Glutamatergic neuron (in vitro differentiated cells): Measurements from ENCODE around the gene IL7R. TPM values are rescaled to one million over a fixed set of nuclear protein-coding genes. Genes with fewer than 3 reads are reported as not detected.

Experiments
- DNase-seq: peaks from one replicate; pipeline ENCODE4 v3.0.0; 2022
- H3K27ac Mint-ChIP-seq: one replicate; pipeline ENCODE4 v1.8.0; 2020; ENCODE audit warnings: mild to moderate bottlenecking, mixed read lengths, inconsistent platforms; ENCODE audit not compliant: unreplicated experiment
- H3K27me3 Mint-ChIP-seq: one replicate; pipeline ENCODE4 v1.8.0; 2020; ENCODE audit warnings: mild to moderate bottlenecking, moderate library complexity, mixed read lengths, inconsistent platforms; ENCODE audit not compliant: unreplicated experiment
- H3K36me3 Mint-ChIP-seq: one replicate; pipeline ENCODE4 v1.8.0; 2020; ENCODE audit warnings: mild to moderate bottlenecking, mixed read lengths, inconsistent platforms; ENCODE audit not compliant: unreplicated experiment
- H3K4me1 Mint-ChIP-seq: one replicate; pipeline ENCODE4 v1.8.0; 2020; ENCODE audit warnings: mild to moderate bottlenecking, low read depth, mixed read lengths, inconsistent platforms; ENCODE audit not compliant: unreplicated experiment
- H3K4me3 Mint-ChIP-seq: one replicate; pipeline ENCODE4 v1.8.0; 2020; ENCODE audit warnings: mild to moderate bottlenecking, mixed read lengths, inconsistent platforms; ENCODE audit not compliant: unreplicated experiment
- H3K9me3 Mint-ChIP-seq: one replicate; pipeline ENCODE4 v1.8.0; 2020; ENCODE audit warnings: mild to moderate bottlenecking, moderate library complexity, mixed read lengths, inconsistent platforms; ENCODE audit not compliant: unreplicated experiment
- total RNA-seq: library from RNA; stranded (reverse); fragmentation: NEBNext Ultra II Directional; extraction: Animal tissue kit (Norgen Biotek cat#: 25700); gene quantifications from one replicate; pipeline ENCODE4 v1.2.1, GENCODE V29; 2021; ENCODE audit not compliant: unreplicated experiment
- TF ChIP-seq, protein P1 (sequence below): fragments of 200-600 bp; sonication (generic); IDR thresholded peaks from one replicate; pipeline ENCODE4 v1.5.0; 2021; ENCODE audit not compliant: partially characterized antibody, unreplicated experiment

Gene IL7R
- total RNA-seq, 1 donor from 2014 or later: not detected

DNA sequence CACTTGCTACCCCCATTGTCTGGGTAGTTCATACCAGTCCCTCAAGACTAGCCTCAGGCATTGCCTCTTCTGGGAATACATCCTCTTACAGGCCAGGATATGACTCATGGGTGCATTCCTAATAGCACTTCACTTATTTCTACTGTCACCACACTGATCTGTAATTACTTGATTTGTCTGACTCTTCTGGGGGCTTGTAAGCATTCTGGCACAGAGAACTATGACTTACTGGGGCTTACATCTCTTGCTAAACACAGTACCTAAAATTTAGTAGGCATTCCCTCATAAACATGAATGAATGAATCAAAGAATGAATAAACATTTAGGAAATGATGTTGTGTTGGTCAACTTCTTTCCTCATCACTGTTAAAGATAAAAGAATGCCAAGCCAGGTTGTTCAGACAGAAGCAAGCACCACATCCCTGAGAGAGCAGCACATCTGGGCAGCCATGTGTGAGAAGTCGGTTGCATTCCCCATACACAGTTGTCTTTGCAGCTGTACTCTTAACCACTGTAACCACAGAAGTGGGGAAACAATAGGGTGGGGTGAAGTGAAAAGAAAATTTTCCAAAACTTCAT is 27.6 kb downstream of the IL7R start:
- TF ChIP-seq, protein P1, sequence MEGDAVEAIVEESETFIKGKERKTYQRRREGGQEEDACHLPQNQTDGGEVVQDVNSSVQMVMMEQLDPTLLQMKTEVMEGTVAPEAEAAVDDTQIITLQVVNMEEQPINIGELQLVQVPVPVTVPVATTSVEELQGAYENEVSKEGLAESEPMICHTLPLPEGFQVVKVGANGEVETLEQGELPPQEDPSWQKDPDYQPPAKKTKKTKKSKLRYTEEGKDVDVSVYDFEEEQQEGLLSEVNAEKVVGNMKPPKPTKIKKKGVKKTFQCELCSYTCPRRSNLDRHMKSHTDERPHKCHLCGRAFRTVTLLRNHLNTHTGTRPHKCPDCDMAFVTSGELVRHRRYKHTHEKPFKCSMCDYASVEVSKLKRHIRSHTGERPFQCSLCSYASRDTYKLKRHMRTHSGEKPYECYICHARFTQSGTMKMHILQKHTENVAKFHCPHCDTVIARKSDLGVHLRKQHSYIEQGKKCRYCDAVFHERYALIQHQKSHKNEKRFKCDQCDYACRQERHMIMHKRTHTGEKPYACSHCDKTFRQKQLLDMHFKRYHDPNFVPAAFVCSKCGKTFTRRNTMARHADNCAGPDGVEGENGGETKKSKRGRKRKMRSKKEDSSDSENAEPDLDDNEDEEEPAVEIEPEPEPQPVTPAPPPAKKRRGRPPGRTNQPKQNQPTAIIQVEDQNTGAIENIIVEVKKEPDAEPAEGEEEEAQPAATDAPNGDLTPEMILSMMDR: no peak
- no peak overlapping the region for H3K27ac Mint-ChIP-seq
- DNase-seq: no peak

DNA sequence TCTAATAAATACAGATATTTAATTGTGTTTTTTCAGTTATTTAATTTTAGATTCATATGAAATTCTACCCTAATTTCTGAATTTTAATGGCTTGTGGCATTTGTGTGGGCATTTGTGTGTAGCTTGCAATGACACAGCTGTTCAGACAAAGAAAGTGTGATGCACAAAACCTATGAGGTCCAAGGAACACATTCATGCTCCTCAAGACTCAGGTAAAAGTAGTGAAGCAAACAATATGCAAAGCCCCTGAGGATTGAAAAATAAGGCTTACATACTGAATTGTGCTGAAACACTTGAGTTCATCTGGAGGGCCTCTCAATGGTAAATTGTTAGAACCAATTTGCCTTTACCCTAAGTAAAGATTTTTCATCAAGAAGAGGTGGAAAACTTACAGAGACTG is 28.1 kb downstream of the IL7R start:
- no peaks in the 10 kb centered on the region for H3K9me3 Mint-ChIP-seq

More for the DNA sequence above, 27.6 kb downstream of the IL7R start:
- Mint-ChIP-seq H3K36me3 (no peaks in the 10 kb centered on the region), H3K4me1 (no peaks in the 10 kb centered on the region), H3K9me3 (no peaks in the 10 kb centered on the region), H3K27me3 (no peaks in the 10 kb centered on the region), H3K4me3 (no peak overlapping the region)

DNA sequence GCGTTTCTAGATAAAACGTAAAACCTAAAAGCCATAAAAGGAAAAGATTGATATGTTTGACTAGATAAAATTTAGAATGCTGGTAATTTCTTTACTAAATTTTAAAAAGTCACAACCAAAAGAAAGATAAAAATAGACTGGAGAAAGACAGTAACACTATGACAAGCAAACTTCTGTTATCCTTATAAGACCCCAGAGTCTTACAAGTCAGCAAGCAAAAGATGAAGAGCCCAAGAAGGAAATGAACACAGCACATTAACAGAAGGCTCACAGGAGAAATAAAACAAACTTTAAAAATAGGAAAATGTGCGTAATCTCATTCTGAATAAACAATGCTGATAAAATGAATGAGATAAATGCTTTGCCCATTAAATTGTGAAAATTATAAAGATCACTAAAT is 29.7 kb downstream of the IL7R start:
- TF ChIP-seq, protein P1: no peak
- H3K27me3 Mint-ChIP-seq: no peaks in the 10 kb centered on the region
- no peak overlapping the region for H3K4me3 Mint-ChIP-seq
- H3K36me3 Mint-ChIP-seq: no peaks in the 10 kb centered on the region
- no peak for DNase-seq
- H3K27ac Mint-ChIP-seq: no peak overlapping the region
- no peaks in the 10 kb centered on the region for H3K9me3 Mint-ChIP-seq
- no peaks in the 10 kb centered on the region for H3K4me1 Mint-ChIP-seq

More for the DNA sequence above, 28.1 kb downstream of the IL7R start:
- Mint-ChIP-seq H3K4me3 (no peak overlapping the region), H3K27ac (no peak overlapping the region), H3K36me3 (no peaks in the 10 kb centered on the region), H3K27me3 (no peaks in the 10 kb centered on the region), H3K4me1 (no peaks in the 10 kb centered on the region)
- TF ChIP-seq, protein P1: no peak
- DNase-seq: no peak

DNA sequence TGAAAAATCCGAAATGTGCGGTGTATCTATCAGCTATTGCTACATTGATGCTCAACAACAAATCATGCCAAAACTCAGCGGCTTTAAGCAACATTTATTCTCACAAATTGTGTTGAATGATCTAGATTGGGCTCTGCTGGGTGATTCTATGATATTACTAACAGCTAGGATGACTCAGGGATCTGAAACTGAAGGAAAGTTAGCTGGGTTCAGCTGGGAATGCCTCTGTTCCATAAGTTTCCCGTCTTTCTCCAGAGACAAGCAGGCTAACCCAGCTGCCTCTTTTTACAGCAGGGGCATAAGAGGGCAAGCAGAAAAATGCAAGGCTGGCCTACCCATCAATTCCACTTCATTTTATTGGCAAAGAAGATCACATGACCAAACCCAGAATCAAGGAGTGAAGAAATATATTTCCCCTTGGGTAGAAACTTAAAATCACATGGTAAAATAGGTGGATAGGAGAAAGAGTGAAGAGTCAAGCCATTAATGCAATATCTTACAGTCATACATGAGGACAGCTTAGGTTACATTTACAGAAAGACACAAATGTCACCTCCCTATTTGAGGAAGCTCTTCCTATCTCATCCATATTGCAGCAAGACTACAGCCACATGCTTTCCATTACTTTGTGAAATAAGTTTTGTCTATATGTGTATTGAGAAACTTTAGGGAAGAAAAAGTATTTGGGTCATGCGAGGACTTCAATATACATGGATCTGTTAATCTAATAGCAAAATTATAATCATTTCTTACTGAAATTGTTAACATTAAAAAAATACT is 30.8 kb downstream of the IL7R start:
- TF ChIP-seq, protein P1: no peak
- H3K4me1 Mint-ChIP-seq: no peaks in the 10 kb centered on the region
- H3K36me3 Mint-ChIP-seq: no peaks in the 10 kb centered on the region
- no peak for DNase-seq
- H3K4me3 Mint-ChIP-seq: no peak overlapping the region
- H3K27ac Mint-ChIP-seq: no peak overlapping the region
- H3K27me3 Mint-ChIP-seq: peaks cover 2% of the 10 kb centered on the region
- H3K9me3 Mint-ChIP-seq: no peaks in the 10 kb centered on the region
